ENCODE measurements around the gene NUAK1. TPM values are rescaled to one million over a fixed set of nuclear protein-coding genes. Genes with fewer than 3 reads are reported as not detected.

The NUAK1 gene
- total RNA-seq, 4 donors from 2014 or later, result 18.9 to 34.5 (median 29.1) TPM

DNA sequence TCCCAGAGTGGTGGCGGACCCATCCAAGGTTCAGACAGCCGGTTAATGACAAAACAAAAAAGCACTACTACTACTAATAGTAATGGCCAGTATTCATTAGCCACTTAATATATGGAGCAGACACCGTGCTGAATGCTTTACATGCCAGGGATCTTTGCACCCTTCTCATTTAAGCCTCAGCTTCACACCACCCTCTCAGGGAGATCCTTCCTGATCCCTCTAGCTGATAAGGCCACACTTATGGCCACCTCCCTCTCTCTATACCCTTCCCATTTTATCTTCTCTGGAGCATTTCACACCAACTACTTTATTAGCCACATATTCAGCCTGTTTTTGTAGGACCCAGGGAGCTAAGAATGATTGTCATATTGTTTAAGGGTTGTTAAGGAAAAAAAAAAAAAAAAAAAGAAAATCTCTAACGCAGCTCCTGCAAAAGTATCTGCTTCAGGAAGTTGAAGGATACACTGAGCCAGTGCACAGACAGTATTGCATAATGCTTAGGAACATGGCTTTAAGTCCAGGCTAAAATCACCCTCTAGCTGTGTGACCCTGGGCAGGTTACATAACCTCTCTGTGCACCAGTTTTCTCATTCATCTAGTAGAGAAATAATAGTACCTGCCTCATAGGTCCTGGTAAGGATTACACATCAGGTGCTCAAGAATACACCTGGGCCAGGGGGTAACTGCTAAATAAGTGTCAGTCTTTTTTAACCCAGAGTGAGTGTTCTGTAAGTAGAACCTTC, 29.4 kb downstream of the NUAK1 start:
- no peak for DNase-seq
- ATAC-seq, result no peak
- TF ChIP-seq POLR2A (IDR thresholded peaks at IDR 0.05), result no peak
- TF ChIP-seq, protein P1, sequence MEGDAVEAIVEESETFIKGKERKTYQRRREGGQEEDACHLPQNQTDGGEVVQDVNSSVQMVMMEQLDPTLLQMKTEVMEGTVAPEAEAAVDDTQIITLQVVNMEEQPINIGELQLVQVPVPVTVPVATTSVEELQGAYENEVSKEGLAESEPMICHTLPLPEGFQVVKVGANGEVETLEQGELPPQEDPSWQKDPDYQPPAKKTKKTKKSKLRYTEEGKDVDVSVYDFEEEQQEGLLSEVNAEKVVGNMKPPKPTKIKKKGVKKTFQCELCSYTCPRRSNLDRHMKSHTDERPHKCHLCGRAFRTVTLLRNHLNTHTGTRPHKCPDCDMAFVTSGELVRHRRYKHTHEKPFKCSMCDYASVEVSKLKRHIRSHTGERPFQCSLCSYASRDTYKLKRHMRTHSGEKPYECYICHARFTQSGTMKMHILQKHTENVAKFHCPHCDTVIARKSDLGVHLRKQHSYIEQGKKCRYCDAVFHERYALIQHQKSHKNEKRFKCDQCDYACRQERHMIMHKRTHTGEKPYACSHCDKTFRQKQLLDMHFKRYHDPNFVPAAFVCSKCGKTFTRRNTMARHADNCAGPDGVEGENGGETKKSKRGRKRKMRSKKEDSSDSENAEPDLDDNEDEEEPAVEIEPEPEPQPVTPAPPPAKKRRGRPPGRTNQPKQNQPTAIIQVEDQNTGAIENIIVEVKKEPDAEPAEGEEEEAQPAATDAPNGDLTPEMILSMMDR (IDR thresholded peaks at IDR 0.05 in 4 of 5, conservative IDR thresholded peaks at IDR 0.05 in 1 of 5), result no peak
- H3K4me1 ChIP-seq, result peaks cover 76 to 88% of the 10 kb centered on the region in 2 donors
- no peak overlapping the region for H3K4me3 ChIP-seq
- intact Hi-C loops (cut with DNase I; ENCODE audit: low total_unique reads) (no loop called here), in situ Hi-C loops (cut with MboI; ENCODE audit: low sequenced_read_pairs in 4 of 4) (no loop called here)
- no peaks in the 10 kb centered on the region for H3K36me3 ChIP-seq
- no peaks in the 10 kb centered on the region for H3K27me3 ChIP-seq
- no peak overlapping the region for H3K27ac ChIP-seq
- no peaks in the 10 kb centered on the region for H3K9me3 ChIP-seq

DNA sequence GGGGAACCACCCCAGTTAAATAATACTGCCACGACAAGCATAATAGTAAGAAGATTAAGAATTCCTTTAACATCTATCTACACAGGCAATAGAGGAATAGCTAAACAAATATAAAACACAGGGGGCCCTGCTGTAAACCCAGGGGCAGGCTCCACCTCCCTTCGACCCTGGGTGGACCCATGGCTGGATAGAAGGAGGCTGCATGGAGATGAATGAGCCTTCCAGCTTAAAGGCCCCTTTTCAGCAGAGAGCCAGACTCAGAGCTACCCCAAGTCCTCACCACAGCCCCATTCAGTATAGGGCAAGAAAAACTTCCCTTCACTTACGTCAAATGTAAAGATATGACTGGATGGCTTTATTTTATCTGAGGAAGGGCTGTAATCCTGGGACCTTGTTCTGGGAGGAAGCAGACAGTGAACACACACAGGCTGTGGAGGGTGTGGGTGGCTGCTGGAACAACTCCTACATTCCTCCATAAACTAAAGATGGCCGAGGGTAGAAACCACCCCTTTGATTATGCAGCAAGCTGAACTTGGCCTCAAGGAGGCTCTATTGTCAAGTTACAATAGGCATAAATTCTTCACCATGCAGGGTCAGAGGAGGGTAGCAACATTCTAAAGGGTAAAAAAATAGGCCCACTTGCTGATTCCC, 30.4 kb downstream of the NUAK1 start:
- Histone ChIP-seq H3K4me3 (no peak overlapping the region), H3K27me3 (no peaks in the 10 kb centered on the region), H3K9me3 (no peaks in the 10 kb centered on the region), H3K27ac (peak overlapping the region in 1 of 4 donors; percentile 39), H3K36me3 (no peaks in the 10 kb centered on the region), H3K4me1 (peaks cover 69 to 82% of the 10 kb centered on the region in 2 donors)
- TF ChIP-seq, protein P1 (IDR thresholded peaks at IDR 0.05 in 4 of 5, conservative IDR thresholded peaks at IDR 0.05 in 1 of 5), result no peak
- TF ChIP-seq POLR2A (IDR thresholded peaks at IDR 0.05), result no peak
- intact Hi-C loops (cut with DNase I; ENCODE audit: low total_unique reads) (no loop called here), in situ Hi-C loops (cut with MboI; ENCODE audit: low sequenced_read_pairs in 4 of 4) (no loop called here)
- ATAC-seq, result no peak
- DNase-seq, result no peak

DNA sequence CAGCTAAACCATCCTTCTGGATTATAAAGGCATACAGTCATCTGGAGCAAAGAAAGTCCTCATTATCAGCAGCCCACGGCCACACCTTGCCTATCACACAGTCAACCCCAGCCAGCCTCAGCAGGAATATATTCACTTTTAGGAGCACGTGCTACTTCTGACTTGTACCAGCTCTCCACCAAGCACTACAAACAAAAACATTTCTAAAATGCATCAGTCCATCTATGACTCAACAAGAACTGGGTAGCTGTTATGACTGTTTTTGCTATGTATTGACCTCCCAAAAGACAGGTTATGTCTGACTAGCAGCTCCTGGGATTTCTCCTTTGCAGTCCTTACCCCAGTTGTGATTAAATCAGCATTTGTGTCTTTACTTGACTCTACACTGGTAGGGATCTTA, 31.2 kb downstream of the NUAK1 start:
- intact Hi-C loops (cut with DNase I; ENCODE audit: low total_unique reads), result no loop called here
- DNase-seq (no peak), ATAC-seq (no peak)
- Histone ChIP-seq H3K4me3 (no peak overlapping the region), H3K36me3 (no peaks in the 10 kb centered on the region), H3K27me3 (no peaks in the 10 kb centered on the region), H3K4me1 (peaks cover 65 to 75% of the 10 kb centered on the region in 2 donors), H3K9me3 (no peaks in the 10 kb centered on the region), H3K27ac (peak overlapping the region; percentile 39 to 65 (median 42))
- in situ Hi-C loops (cut with MboI; ENCODE audit: low sequenced_read_pairs in 4 of 4), result no loop called here
- no peak for TF ChIP-seq POLR2A (IDR thresholded peaks at IDR 0.05)

DNA sequence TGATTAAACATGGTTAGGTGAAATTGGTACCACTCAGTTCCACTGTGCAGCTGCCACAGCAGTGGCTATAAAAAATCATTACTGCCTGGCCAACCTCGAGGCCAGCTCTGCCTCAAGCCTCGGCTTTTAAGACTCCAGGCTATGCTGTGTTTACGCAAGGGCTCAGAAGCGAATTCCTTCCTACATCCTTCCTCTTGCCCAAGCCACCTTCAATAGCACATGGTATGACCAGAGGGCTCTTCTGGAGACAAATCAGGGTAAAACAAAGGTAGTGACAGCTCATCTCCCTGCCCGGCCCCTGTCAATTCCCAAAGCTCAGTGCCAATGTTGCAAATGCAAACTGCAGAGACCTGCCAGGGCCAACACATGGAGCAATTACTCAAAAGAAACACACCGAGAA, 31.9 kb downstream of the NUAK1 start:
- Histone ChIP-seq H3K4me1 (peaks cover 61 to 68% of the 10 kb centered on the region in 2 donors), H3K27me3 (no peaks in the 10 kb centered on the region), H3K27ac (peak overlapping the region; percentile 39 to 65 (median 42)), H3K36me3 (no peaks in the 10 kb centered on the region), H3K4me3 (no peak overlapping the region), H3K9me3 (no peaks in the 10 kb centered on the region)
- no peak for TF ChIP-seq POLR2A (IDR thresholded peaks at IDR 0.05)
- TF ChIP-seq, protein P1 (IDR thresholded peaks at IDR 0.05 in 4 of 5, conservative IDR thresholded peaks at IDR 0.05 in 1 of 5), result no peak
- ATAC-seq (peak; percentile 65 to 77), DNase-seq (peak in 1 of 2 donors; percentile 41)
- in situ Hi-C loops (cut with MboI; ENCODE audit: low sequenced_read_pairs in 4 of 4), result no loop called here
- intact Hi-C loops (cut with DNase I; ENCODE audit: low total_unique reads), result loop anchor here (1.0 kb wide), 1 partner anchor 32 kb away; no protein-coding TSS in a partner anchor

DNA sequence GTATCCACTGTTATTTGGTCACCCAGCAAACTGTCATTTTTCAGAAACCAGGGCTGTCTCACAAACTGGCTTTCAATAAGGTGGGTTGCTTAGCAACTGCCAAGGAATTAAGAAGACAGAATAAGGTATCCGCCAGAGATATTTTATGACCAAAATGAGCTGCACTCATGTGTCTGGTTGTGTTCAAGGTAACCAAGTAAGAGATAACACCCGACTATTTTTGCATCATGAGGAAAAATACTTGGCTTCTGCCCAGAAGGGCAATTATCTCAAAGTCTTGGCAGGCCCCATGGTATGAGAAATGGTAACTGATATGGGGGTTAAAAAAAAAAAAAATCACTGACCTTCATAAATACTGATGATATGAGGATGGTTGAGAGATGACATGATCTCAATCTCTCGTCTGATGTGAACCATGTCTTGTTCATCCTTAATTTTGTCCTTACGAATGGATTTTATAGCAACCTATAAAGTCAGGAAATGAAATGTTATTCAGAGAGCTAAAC, 32.6 kb downstream of the NUAK1 start:
- Histone ChIP-seq H3K36me3 (no peaks in the 10 kb centered on the region), H3K9me3 (no peaks in the 10 kb centered on the region), H3K27ac (peak overlapping the region; percentile 39 to 65 (median 42)), H3K4me1 (peaks cover 56 to 63% of the 10 kb centered on the region in 2 donors), H3K27me3 (no peaks in the 10 kb centered on the region), H3K4me3 (no peak overlapping the region)
- in situ Hi-C loops (cut with MboI; ENCODE audit: low sequenced_read_pairs in 4 of 4) (no loop called here), intact Hi-C loops (cut with DNase I; ENCODE audit: low total_unique reads) (loop anchor here (1.0 kb wide), 1 partner anchor 33 kb away; no protein-coding TSS in a partner anchor)
- no peak for DNase-seq
- peak; percentile 32 to 60 for ATAC-seq
- TF ChIP-seq POLR2A (IDR thresholded peaks at IDR 0.05), result no peak
- TF ChIP-seq, protein P1 (IDR thresholded peaks at IDR 0.05 in 4 of 5, conservative IDR thresholded peaks at IDR 0.05 in 1 of 5), result no peak
